Stimulated activated CD8-positive, alpha-beta memory T cell treated with anti-CD3 and anti-CD28 coated beads, Interleukin-12 subunit alpha, Interleukin-12 subunit beta, amount 100 ng/mL, for 1 hour (primary cell): ENCODE measurements around the gene SELENON.

Source experiments
- DNase-seq: peaks from one replicate; pipeline ENCODE4 v3.0.0-alpha.2; 2020; ENCODE audit warnings: low read depth

SELENON gene

GRCh38 chr1:25799935-25800702 lies at the start of gene SELENON:
Gene SELENON, plus strand, starts transcription at chr1:25800193. Its CDS starts 38 bp downstream, at chr1:25800231.
- no peak for DNase-seq

GRCh38 chr1:25750923-25751605 lies 48.9 kb upstream of the SELENON start:
- no peak for DNase-seq

- no peak for DNase-seq
These were observed 45.4 kb upstream of the SELENON start for GRCh38 chr1:25754470-25755181.

- no peak for DNase-seq
These were observed 44.4 kb upstream of the SELENON start for GRCh38 chr1:25755475-25756125.

- DNase-seq = no peak
These were observed 43.8 kb upstream of the SELENON start for GRCh38 chr1:25756215-25756614.

GRCh38 chr1:25757151-25757845 lies 42.7 kb upstream of the SELENON start:
- DNase-seq = no peak

GRCh38 chr1:25757846-25758185 lies 42.2 kb upstream of the SELENON start:
- no peak for DNase-seq

- no peak for DNase-seq
These were observed 41.4 kb upstream of the SELENON start for GRCh38 chr1:25758466-25759070.

GRCh38 chr1:25760122-25760719 lies 39.8 kb upstream of the SELENON start:
- DNase-seq = no peak

GRCh38 chr1:25760871-25761270 lies 39.1 kb upstream of the SELENON start:
- no peak for DNase-seq

- no peak for DNase-seq
These were observed 36.5 kb upstream of the SELENON start for GRCh38 chr1:25763493-25763892.

- DNase-seq = no peak
These were observed 34.7 kb upstream of the SELENON start for GRCh38 chr1:25765136-25765922.

GRCh38 chr1:25765923-25766589 lies 33.9 kb upstream of the SELENON start:
- no peak for DNase-seq

- DNase-seq = no peak
These were observed 33.1 kb upstream of the SELENON start for GRCh38 chr1:25766721-25767436.

GRCh38 chr1:25767437-25767770 lies 32.6 kb upstream of the SELENON start:
- no peak for DNase-seq

GRCh38 chr1:25768999-25769398 lies 31.0 kb upstream of the SELENON start:
- DNase-seq = no peak

- no peak for DNase-seq
These were observed 30.2 kb upstream of the SELENON start for GRCh38 chr1:25769625-25770383.

GRCh38 chr1:25770541-25771220 lies 29.3 kb upstream of the SELENON start:
- no peak for DNase-seq
